Progenitor cell of endocrine pancreas (in vitro differentiated cells): ENCODE measurements around the gene CPLANE2. TPM values are rescaled to one million over a fixed set of nuclear protein-coding genes. Genes with fewer than 3 reads are reported as not detected.
"Not testable (repeated sequence)": the region's sequence is repeated elsewhere in the genome, so short reads cannot be mapped to it uniquely, and the experiment has no call there.

Source experiments
- DNase-seq: peaks from one replicate; pipeline ENCODE4 v3.0.0; 2021; ENCODE audit warnings: low spot score; ENCODE audit not compliant: unreplicated experiment
- H3K27ac Mint-ChIP-seq: 2 replicates; pipeline ENCODE4 v1.8.0; 2021; ENCODE audit warnings: mild to moderate bottlenecking, moderate library complexity, mixed read lengths
- H3K27me3 Mint-ChIP-seq: 2 replicates; pipeline ENCODE4 v1.8.0; 2021; ENCODE audit warnings: mixed read lengths
- H3K36me3 Mint-ChIP-seq: 2 replicates; pipeline ENCODE4 v1.8.0; 2022; ENCODE audit warnings: mixed read lengths; ENCODE audit not compliant: insufficient read depth
- H3K4me1 Mint-ChIP-seq: 2 replicates; pipeline ENCODE4 v1.8.0; 2021; ENCODE audit warnings: low read depth, mixed read lengths
- H3K4me3 Mint-ChIP-seq: 2 replicates; pipeline ENCODE4 v1.8.0; 2021; ENCODE audit warnings: low read depth, mild to moderate bottlenecking, moderate library complexity, mixed read lengths
- H3K9me3 Mint-ChIP-seq: 2 replicates; pipeline ENCODE4 v1.8.0; 2021; ENCODE audit warnings: low read depth, mixed read lengths
- CTCF ChIP-seq: fragments of 200-600 bp; sonication (generic); IDR thresholded peaks from one replicate; pipeline ENCODE4 v1.5.0; 2021; ENCODE audit warnings: antibody characterized with exemption, mild to moderate bottlenecking; ENCODE audit not compliant: unreplicated experiment
- total RNA-seq: library from RNA; stranded (reverse); gene quantifications from 2 replicates; pipeline ENCODE4 v1.2.1, GENCODE V29; 2021

CPLANE2 gene
- total RNA-seq, 1 donor from 2014 or later: 16.5 TPM

GRCh38 chr1:16258591-16259135 is 21.7 kb upstream of the CPLANE2 start:
- Mint-ChIP-seq H3K27me3 (no peaks in the 10 kb centered on the region), H3K27ac (no peak overlapping the region), H3K4me1 (peaks cover 3% of the 10 kb centered on the region), H3K9me3 (no peaks in the 10 kb centered on the region), H3K4me3 (no peak overlapping the region), H3K36me3 (peaks cover 10% of the 10 kb centered on the region)
- no peak for DNase-seq
- no peak for TF ChIP-seq CTCF

- Mint-ChIP-seq H3K9me3 (no peaks in the 10 kb centered on the region), H3K27ac (no peak overlapping the region), H3K36me3 (peaks cover 12% of the 10 kb centered on the region)
Measured at GRCh38 chr1:16257968-16258367, 21.0 kb upstream of the CPLANE2 start.

GRCh38 chr1:16257556-16257955 is 20.6 kb upstream of the CPLANE2 start:
- H3K27ac Mint-ChIP-seq, H3K4me3 Mint-ChIP-seq, H3K4me1 Mint-ChIP-seq, H3K9me3 Mint-ChIP-seq, H3K27me3 Mint-ChIP-seq, DNase-seq: not testable (repeated sequence)
- peaks cover 14% of the 10 kb centered on the region for H3K36me3 Mint-ChIP-seq

More at GRCh38 chr1:16257968-16258367, 21.0 kb upstream of the CPLANE2 start:
- peaks cover 7% of the 10 kb centered on the region for H3K4me1 Mint-ChIP-seq
- no peak for TF ChIP-seq CTCF
- no peak for DNase-seq
- H3K27me3 Mint-ChIP-seq: no peaks in the 10 kb centered on the region
- H3K4me3 Mint-ChIP-seq: no peak overlapping the region

- Mint-ChIP-seq H3K36me3 (peaks cover 16% of the 10 kb centered on the region), H3K27me3 (no peaks in the 10 kb centered on the region), H3K4me1 (peaks cover 19% of the 10 kb centered on the region), H3K27ac (no peak overlapping the region), H3K4me3 (no peak overlapping the region), H3K9me3 (no peaks in the 10 kb centered on the region)
- no peak for TF ChIP-seq CTCF
- DNase-seq: no peak
Measured at GRCh38 chr1:16256478-16256877, 19.5 kb upstream of the CPLANE2 start.

- no peak for DNase-seq
- Mint-ChIP-seq H3K27me3 (no peaks in the 10 kb centered on the region), H3K9me3 (no peaks in the 10 kb centered on the region), H3K27ac (peak overlapping the region; percentile 73), H3K4me1 (peaks cover 25% of the 10 kb centered on the region), H3K4me3 (no peak overlapping the region), H3K36me3 (peaks cover 19% of the 10 kb centered on the region)
- no peak for TF ChIP-seq CTCF
Measured at GRCh38 chr1:16254263-16254928, 17.4 kb upstream of the CPLANE2 start.
